ENCODE results near the gene ACO1.

The ACO1 gene

DNA sequence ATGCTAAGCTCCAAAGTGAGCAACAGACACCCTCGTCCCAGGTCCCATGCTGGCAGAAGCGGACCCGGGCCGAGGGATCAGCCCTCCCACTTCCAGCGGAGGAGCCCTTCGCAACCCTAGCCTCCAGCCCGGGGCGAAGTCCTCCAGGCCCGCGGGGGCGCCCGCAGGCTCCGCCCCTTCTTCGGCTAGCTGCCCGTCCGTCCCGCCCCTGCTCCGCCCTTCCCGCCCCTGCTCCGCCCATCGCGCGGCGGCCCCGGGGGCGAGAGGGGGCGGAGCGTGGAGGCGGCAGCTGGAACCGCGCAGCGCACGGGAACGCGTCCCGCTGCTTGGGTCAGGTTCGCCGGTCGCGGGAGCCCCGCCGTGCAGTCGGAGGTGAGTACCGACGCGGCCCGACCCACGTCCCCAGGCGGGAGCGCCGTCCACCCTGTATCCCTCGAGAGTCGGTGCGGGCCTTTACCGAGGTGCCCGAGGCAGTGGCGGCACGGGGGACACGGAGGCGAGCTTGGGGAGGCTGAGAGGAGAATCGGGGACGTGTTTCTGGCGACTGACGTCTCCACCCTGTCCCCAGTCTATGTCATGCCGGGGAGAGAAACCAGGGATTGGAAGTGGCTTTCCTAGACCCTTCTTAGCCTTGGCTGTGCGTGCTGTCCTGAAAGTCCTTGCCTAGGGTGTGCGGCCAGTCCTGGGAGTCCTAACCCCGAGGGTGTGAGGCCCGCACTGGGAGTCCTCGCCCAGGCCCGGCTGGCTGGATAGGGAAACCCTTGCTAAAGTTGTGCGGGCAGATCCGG, at the start of gene ACO1:
ACO1 (plus strand) TSS at position 280 of the 788 bp plus-strand sequence. CDS start 20,864 bp downstream, outside the sequence.
- Histone ChIP-seq H3K4me3 (ENCODE audit: low read depth, low read length) (peak within 1 kb of the TSS; percentile 99), H3K36me3 (ENCODE audit: control insufficient read depth, insufficient read depth, low read length) (no peaks in the 10 kb centered on the region), H3K9ac (ENCODE audit: low read length) (peak within 1 kb of the TSS; percentile 85), H3K4me1 (ENCODE audit: control insufficient read depth, insufficient read depth, low read length) (no peaks in the 10 kb centered on the region), H3K27me3 (ENCODE audit: control insufficient read depth, insufficient read depth, low read length) (peaks cover 40% of the 10 kb centered on the region), H3K27ac (ENCODE audit: low read depth, low read length) (no peak within 1 kb of the TSS; the same call in 1 of the 2 replicates), H3K9me3 (ENCODE audit: control insufficient read depth, insufficient read depth, low read depth, low read length) (no peaks in the 10 kb centered on the region)

DNA sequence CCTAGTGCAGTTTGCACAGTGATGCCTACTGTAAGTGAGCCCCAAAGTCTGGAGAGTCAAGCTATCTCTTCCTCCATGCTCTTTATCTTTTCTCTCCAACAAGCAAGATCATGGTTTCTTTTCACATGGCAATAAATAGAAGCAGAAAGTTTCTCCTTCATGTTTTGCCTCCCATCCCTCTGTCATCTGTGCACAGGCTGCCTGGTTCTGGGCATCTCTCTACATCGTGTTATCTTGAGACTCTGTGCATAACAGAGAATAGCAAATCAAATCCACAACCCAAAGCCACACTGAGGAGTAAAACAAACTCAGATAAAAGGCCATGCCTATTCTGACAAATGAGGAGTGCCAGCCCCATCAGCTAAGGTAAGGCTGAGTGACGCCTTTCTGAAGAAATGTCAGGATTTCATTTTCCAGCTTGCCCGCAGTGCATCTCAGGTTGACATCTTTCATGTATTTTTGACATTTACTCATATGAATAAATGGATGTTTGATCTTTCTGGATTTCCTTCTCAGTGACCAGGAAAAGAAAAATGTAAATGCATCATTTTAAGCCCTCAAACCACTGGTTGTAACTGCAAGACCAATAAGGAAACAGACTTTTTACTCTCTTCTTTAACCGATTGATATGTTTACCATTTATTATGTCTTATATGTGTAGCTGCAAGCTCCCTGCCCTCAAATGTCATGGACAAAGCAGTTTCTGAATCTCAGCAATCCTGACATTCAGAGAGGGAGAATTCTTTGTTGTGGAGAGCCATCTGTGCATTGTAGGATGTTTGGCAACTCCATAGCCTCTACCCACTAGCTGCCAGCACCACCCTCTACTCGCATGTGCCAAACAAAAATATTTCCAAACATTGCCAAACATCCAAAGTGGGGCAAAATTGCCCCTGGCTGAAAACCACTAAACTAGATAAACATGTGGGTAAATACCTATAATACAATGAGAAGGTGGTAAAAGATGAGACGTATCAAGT, 49.2 kb upstream of the ACO1 start:
- H3K36me3 ChIP-seq (ENCODE audit: control insufficient read depth, insufficient read depth, low read length) = no peaks in the 10 kb centered on the region
- H3K27ac ChIP-seq (ENCODE audit: low read depth, low read length) = no peak overlapping the region
- no peaks in the 10 kb centered on the region for H3K27me3 ChIP-seq (ENCODE audit: control insufficient read depth, insufficient read depth, low read length)
- H3K9me3 ChIP-seq (ENCODE audit: control insufficient read depth, insufficient read depth, low read depth, low read length) = no peaks in the 10 kb centered on the region
- H3K9ac ChIP-seq (ENCODE audit: low read length) = no peak overlapping the region
- no peak overlapping the region for H3K4me3 ChIP-seq (ENCODE audit: low read depth, low read length)
- peaks cover 1% of the 10 kb centered on the region; the same call in 1 of the 2 replicates for H3K4me1 ChIP-seq (ENCODE audit: control insufficient read depth, insufficient read depth, low read length)

DNA sequence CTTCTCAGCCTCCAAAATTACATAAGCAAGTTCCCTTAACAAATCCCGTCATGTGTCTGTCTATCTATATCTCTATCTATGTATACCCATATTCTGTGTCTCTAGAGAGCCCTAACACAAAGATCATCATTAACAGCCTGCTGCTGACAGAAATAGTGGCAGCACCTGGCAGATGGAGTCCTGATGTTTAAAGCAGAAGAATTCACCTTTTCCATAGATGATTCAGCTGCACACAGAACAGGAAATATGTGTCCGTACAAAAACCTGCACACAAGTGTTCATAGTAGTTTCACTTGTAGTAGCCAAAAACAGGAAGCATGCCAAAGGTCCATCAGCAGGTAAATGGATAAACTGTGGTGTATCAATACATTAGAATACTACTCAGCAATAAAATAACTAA, 45.0 kb upstream of the ACO1 start:
- H3K4me1 ChIP-seq (ENCODE audit: control insufficient read depth, insufficient read depth, low read length) = peaks cover 22% of the 10 kb centered on the region
- no peak overlapping the region for H3K4me3 ChIP-seq (ENCODE audit: low read depth, low read length)
- H3K27ac ChIP-seq (ENCODE audit: low read depth, low read length) = no peak overlapping the region
- no peaks in the 10 kb centered on the region for H3K27me3 ChIP-seq (ENCODE audit: control insufficient read depth, insufficient read depth, low read length)
- no peak overlapping the region for H3K9ac ChIP-seq (ENCODE audit: low read length)
- H3K36me3 ChIP-seq (ENCODE audit: control insufficient read depth, insufficient read depth, low read length) = no peaks in the 10 kb centered on the region
- no peaks in the 10 kb centered on the region for H3K9me3 ChIP-seq (ENCODE audit: control insufficient read depth, insufficient read depth, low read depth, low read length)

DNA sequence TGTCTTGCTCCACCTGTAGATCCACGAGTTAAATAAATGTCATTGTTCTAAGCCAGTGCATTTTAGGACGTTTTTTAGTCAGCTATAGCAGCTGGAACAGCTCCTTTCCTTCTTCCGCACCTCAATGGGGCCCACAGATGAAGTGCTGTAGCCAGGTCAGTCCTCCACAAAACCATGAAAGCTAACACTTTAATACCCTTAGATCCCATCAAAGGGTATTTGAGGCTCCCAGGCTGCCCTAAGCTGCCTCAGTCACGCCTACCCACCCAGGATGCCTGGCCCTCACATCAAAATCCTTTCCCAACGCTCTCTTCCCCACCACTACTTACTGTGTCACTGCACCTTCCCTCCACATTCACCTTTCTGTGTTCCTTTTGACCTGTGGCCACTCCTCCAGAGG, 44.1 kb upstream of the ACO1 start:
- Histone ChIP-seq H3K9ac (ENCODE audit: low read length) (no peak overlapping the region), H3K9me3 (ENCODE audit: control insufficient read depth, insufficient read depth, low read depth, low read length) (no peaks in the 10 kb centered on the region), H3K4me3 (ENCODE audit: low read depth, low read length) (no peak overlapping the region), H3K27me3 (ENCODE audit: control insufficient read depth, insufficient read depth, low read length) (no peaks in the 10 kb centered on the region), H3K27ac (ENCODE audit: low read depth, low read length) (no peak overlapping the region), H3K4me1 (ENCODE audit: control insufficient read depth, insufficient read depth, low read length) (peaks cover 31% of the 10 kb centered on the region), H3K36me3 (ENCODE audit: control insufficient read depth, insufficient read depth, low read length) (no peaks in the 10 kb centered on the region)

DNA sequence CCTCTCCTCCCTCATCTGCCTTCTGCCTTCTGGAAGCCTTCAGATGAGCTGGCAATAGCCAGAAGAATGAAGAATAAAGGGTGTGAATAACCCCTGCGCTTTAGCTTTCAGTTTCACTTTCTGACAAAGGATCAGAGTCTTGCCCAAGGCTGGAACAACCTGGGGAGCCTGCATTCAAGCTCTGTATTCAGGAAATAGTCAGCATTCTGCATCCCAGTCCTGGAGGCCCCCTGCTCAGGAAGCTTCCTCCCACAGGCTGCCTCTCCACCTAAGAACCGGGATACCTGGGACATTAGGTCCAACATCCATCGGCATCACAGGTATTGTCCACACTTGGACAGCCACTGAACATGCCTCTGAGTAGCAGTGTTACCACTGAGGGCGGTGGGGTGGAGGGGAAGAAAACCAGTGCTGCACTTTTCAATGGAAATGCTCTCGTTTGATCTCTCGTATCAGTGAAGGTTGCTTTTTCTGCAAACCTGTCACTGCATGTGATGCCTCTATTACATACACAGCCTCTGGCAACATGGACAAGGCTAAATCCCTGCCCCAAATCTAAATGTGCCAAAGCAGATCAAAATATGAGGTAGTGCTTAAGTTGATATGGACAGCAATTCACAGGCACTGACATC, 39.8 kb upstream of the ACO1 start:
- Histone ChIP-seq H3K27ac (ENCODE audit: low read depth, low read length) (peak overlapping the region; percentile 56), H3K9ac (ENCODE audit: low read length) (peak overlapping the region; percentile 22), H3K27me3 (ENCODE audit: control insufficient read depth, insufficient read depth, low read length) (no peaks in the 10 kb centered on the region), H3K4me1 (ENCODE audit: control insufficient read depth, insufficient read depth, low read length) (peaks cover 44% of the 10 kb centered on the region), H3K9me3 (ENCODE audit: control insufficient read depth, insufficient read depth, low read depth, low read length) (no peaks in the 10 kb centered on the region), H3K36me3 (ENCODE audit: control insufficient read depth, insufficient read depth, low read length) (no peaks in the 10 kb centered on the region), H3K4me3 (ENCODE audit: low read depth, low read length) (peak overlapping the region; percentile 32)

DNA sequence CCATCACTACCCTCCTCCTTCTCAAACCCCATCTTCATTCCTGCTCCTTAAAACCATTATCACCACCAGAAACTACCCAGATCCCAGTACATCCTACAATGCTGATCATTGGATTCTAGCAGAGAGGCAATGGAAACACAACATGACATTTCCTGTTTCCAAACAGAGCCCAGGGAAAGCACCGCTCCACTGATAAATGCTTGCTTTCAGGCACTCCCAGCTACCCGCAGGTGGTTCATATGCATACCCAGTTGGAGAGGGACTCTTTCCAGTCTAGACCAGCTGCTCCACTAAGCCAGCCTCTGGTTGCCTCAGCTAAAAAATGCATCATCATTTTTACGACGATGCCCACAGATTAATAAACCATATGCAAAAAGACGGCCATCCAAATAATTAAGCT, 39.2 kb upstream of the ACO1 start:
- peak overlapping the region; percentile 32 for H3K4me3 ChIP-seq (ENCODE audit: low read depth, low read length)
- H3K27me3 ChIP-seq (ENCODE audit: control insufficient read depth, insufficient read depth, low read length) = no peaks in the 10 kb centered on the region
- H3K9me3 ChIP-seq (ENCODE audit: control insufficient read depth, insufficient read depth, low read depth, low read length) = no peaks in the 10 kb centered on the region
- H3K27ac ChIP-seq (ENCODE audit: low read depth, low read length) = peak overlapping the region; percentile 63
- no peaks in the 10 kb centered on the region for H3K36me3 ChIP-seq (ENCODE audit: control insufficient read depth, insufficient read depth, low read length)
- peak overlapping the region; percentile 35 for H3K9ac ChIP-seq (ENCODE audit: low read length)
- peaks cover 42% of the 10 kb centered on the region for H3K4me1 ChIP-seq (ENCODE audit: control insufficient read depth, insufficient read depth, low read length)

DNA sequence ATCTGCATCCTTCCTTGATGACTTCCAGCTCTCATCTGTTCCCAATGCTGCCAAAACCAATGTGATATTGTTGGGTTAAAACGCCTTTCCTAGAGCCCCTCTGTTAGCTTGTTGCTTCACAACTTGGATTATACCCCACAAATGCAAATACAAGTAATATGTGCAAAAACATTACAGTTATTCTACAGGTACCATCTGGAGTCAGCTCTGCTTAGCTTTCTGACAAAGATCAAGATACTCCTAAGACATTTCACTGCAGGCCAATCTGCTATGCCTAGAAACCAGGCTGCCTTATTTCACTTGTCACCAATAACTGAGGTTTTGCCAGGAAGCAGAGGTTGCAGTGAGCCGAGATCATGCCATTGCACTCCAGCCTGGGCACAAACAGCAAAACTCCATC, 36.9 kb upstream of the ACO1 start:
- no peak overlapping the region for H3K27ac ChIP-seq (ENCODE audit: low read depth, low read length)
- H3K36me3 ChIP-seq (ENCODE audit: control insufficient read depth, insufficient read depth, low read length) = no peaks in the 10 kb centered on the region
- H3K27me3 ChIP-seq (ENCODE audit: control insufficient read depth, insufficient read depth, low read length) = no peaks in the 10 kb centered on the region
- H3K9me3 ChIP-seq (ENCODE audit: control insufficient read depth, insufficient read depth, low read depth, low read length) = no peaks in the 10 kb centered on the region
- no peak overlapping the region for H3K9ac ChIP-seq (ENCODE audit: low read length)
- H3K4me3 ChIP-seq (ENCODE audit: low read depth, low read length) = no peak overlapping the region
- H3K4me1 ChIP-seq (ENCODE audit: control insufficient read depth, insufficient read depth, low read length) = peaks cover 42% of the 10 kb centered on the region

DNA sequence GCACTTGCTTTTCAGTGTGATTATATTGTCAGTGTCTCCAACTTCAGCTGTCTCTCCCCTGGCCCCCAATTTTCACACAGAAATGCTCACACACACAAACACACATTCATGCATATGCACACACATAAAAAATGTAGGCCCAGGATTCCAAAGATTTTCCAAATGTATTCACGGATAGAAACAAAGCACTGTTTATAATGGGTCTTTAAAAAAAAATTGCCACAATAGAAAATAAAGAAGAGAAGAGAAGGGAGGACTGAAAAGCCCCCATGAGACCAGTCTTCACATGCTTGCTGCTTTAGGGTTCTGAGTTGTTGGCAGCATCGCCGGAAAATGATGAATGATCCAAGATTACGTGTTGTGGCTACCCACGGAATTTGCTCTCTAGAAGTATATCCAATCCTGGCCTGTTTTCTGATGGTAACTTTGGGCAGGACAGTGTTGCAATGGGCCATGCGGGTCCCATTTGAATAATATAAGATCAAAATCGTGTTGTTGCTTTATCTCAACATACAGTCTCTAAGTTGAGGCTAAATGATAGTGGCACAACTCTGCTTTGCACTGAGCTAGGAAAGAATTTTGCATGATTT, 36.2 kb upstream of the ACO1 start:
- H3K27me3 ChIP-seq (ENCODE audit: control insufficient read depth, insufficient read depth, low read length) = no peaks in the 10 kb centered on the region
- H3K36me3 ChIP-seq (ENCODE audit: control insufficient read depth, insufficient read depth, low read length) = no peaks in the 10 kb centered on the region
- peaks cover 39% of the 10 kb centered on the region for H3K4me1 ChIP-seq (ENCODE audit: control insufficient read depth, insufficient read depth, low read length)
- no peak overlapping the region for H3K27ac ChIP-seq (ENCODE audit: low read depth, low read length)
- no peak overlapping the region for H3K4me3 ChIP-seq (ENCODE audit: low read depth, low read length)
- no peaks in the 10 kb centered on the region for H3K9me3 ChIP-seq (ENCODE audit: control insufficient read depth, insufficient read depth, low read depth, low read length)
- H3K9ac ChIP-seq (ENCODE audit: low read length) = no peak overlapping the region

DNA sequence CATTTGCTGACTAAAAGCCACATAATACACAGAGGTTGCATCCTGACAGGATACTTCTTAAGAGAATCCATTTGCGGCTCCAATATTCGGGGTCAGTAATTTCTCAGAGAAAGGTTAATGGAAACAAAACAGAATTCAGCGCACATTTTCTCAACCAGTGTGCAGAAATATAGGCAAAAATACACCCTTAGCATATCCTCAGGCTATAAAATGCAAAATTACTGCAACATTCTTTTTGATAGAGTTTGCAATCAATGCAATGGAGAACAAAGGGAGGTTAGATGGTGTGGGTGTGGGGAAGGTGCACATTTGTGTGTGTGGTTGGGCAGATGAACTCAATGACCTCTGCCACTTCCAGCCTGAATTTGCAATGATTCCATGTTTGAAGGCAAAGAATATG, 35.4 kb upstream of the ACO1 start:
- Histone ChIP-seq H3K9me3 (ENCODE audit: control insufficient read depth, insufficient read depth, low read depth, low read length) (no peaks in the 10 kb centered on the region), H3K27me3 (ENCODE audit: control insufficient read depth, insufficient read depth, low read length) (no peaks in the 10 kb centered on the region), H3K27ac (ENCODE audit: low read depth, low read length) (no peak overlapping the region), H3K4me3 (ENCODE audit: low read depth, low read length) (no peak overlapping the region), H3K9ac (ENCODE audit: low read length) (no peak overlapping the region), H3K4me1 (ENCODE audit: control insufficient read depth, insufficient read depth, low read length) (peaks cover 31% of the 10 kb centered on the region), H3K36me3 (ENCODE audit: control insufficient read depth, insufficient read depth, low read length) (no peaks in the 10 kb centered on the region)

DNA sequence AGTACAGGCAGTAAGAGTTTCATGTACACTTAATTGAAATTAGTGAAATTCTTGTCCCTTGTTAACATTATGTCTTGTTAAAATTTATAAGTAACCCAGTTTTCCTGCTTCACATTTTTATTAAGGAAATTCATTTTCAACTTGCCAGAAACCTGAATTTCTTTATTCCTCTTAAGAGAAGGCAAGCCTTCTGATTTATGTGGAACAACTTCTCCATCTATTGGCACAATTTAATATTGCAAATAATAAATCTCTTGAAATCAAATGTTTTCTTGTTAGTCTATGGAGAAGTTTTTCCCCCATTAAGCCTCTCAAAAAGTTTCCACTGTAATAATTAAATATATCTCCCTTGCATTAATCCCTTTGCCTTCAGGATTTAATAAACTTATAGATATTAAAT, 33.8 kb upstream of the ACO1 start:
- Histone ChIP-seq H3K27ac (ENCODE audit: low read depth, low read length) (no peak overlapping the region), H3K9ac (ENCODE audit: low read length) (no peak overlapping the region), H3K27me3 (ENCODE audit: control insufficient read depth, insufficient read depth, low read length) (no peaks in the 10 kb centered on the region), H3K36me3 (ENCODE audit: control insufficient read depth, insufficient read depth, low read length) (no peaks in the 10 kb centered on the region), H3K4me1 (ENCODE audit: control insufficient read depth, insufficient read depth, low read length) (peaks cover 14% of the 10 kb centered on the region), H3K9me3 (ENCODE audit: control insufficient read depth, insufficient read depth, low read depth, low read length) (no peaks in the 10 kb centered on the region), H3K4me3 (ENCODE audit: low read depth, low read length) (no peak overlapping the region)

Data from HUES6 (cell line).